NCI-H2196 treated with DMSO at 0.1 percent for 48 hours (cell line): Measurements from ENCODE around the gene PPM1D.
"Not testable (repeated sequence)": the region's sequence is repeated elsewhere in the genome, so short reads cannot be mapped to it uniquely, and the experiment has no call there.

ENCODE experiments used
- DNase-seq: peaks from one replicate; lab custom pipeline; 2025; ENCODE audit not compliant: unreplicated experiment; lab: John Stamatoyannopoulos, UW

PPM1D gene

GRCh38 chr17:60664022-60664421 lies 64.0 kb downstream of the PPM1D start:
- no peak for DNase-seq

GRCh38 chr17:60665602-60666001 lies 65.6 kb downstream of the PPM1D start:
- no peak for DNase-seq

GRCh38 chr17:60668741-60669140 lies 68.7 kb downstream of the PPM1D start:
- DNase-seq, result not testable (repeated sequence)

- no peak for DNase-seq
Observed at GRCh38 chr17:60671482-60671881, 71.5 kb downstream of the PPM1D start.

- not testable (repeated sequence) for DNase-seq
Observed at GRCh38 chr17:60674637-60675036, 74.6 kb downstream of the PPM1D start.

- DNase-seq, result no peak
Observed at GRCh38 chr17:60675997-60676396, 76.0 kb downstream of the PPM1D start.

GRCh38 chr17:60676758-60677307 lies 76.8 kb downstream of the PPM1D start:
- no peak for DNase-seq

- peak; percentile 96 for DNase-seq
Observed at GRCh38 chr17:60677308-60678117, 77.5 kb downstream of the PPM1D start, which contains the start of gene BCAS3. Gene BCAS3 (plus strand): TSS chr17:60677851.

GRCh38 chr17:60678118-60678444 lies 78.1 kb downstream of the PPM1D start:
- DNase-seq, result no peak

GRCh38 chr17:60679287-60679686 lies 79.3 kb downstream of the PPM1D start:
- no peak for DNase-seq

GRCh38 chr17:60680754-60681153 lies 80.8 kb downstream of the PPM1D start:
- DNase-seq, result no peak

- DNase-seq, result no peak
Observed at GRCh38 chr17:60685437-60685836, 85.4 kb downstream of the PPM1D start.

GRCh38 chr17:60695960-60696359 lies 96.0 kb downstream of the PPM1D start:
- no peak for DNase-seq

- no peak for DNase-seq
Observed at GRCh38 chr17:60699090-60699489, 99.1 kb downstream of the PPM1D start.

GRCh38 chr17:60704170-60704569 lies 104.2 kb downstream of the PPM1D start:
- no peak for DNase-seq

GRCh38 chr17:60712675-60713074 lies 112.7 kb downstream of the PPM1D start:
- DNase-seq, result no peak

- DNase-seq, result no peak
Observed at GRCh38 chr17:60713608-60714007, 113.6 kb downstream of the PPM1D start.
